Activated CD4-positive, alpha-beta T cell treated with anti-CD3 and anti-CD28 coated beads for 48 hours (primary cell): ENCODE results near the gene AXIN1.
"Not testable (repeated sequence)": the region's sequence is repeated elsewhere in the genome, so short reads cannot be mapped to it uniquely, and the experiment has no call there.

Experiments used
- DNase-seq: peaks from one replicate; pipeline ENCODE4 v3.0.0-alpha.2; 2020

AXIN1 gene

GRCh38 chr16:263182-263774, 89.2 kb downstream of the AXIN1 start:
- no peak for DNase-seq

- no peak for DNase-seq
Observed at GRCh38 chr16:262121-262745, 90.3 kb downstream of the AXIN1 start.

GRCh38 chr16:261031-261691, 91.4 kb downstream of the AXIN1 start:
- no peak for DNase-seq

- DNase-seq, result no peak
Observed at GRCh38 chr16:260326-260725, 92.2 kb downstream of the AXIN1 start.

- DNase-seq, result no peak
Observed at GRCh38 chr16:259814-260253, 92.7 kb downstream of the AXIN1 start.

GRCh38 chr16:259226-259625, 93.3 kb downstream of the AXIN1 start:
- DNase-seq, result no peak

- DNase-seq, result not testable (repeated sequence)
Observed at GRCh38 chr16:258091-258490, 94.4 kb downstream of the AXIN1 start.

GRCh38 chr16:255183-255582, 97.3 kb downstream of the AXIN1 start:
- DNase-seq, result no peak

- DNase-seq, result no peak
Observed at GRCh38 chr16:254461-254860, 98.1 kb downstream of the AXIN1 start.

GRCh38 chr16:253833-254232, 98.7 kb downstream of the AXIN1 start:
- no peak for DNase-seq

- peak; percentile 38 for DNase-seq
Observed at GRCh38 chr16:252366-253337, 99.9 kb downstream of the AXIN1 start.

- DNase-seq, result no peak
Observed at GRCh38 chr16:249431-249830, 103.1 kb downstream of the AXIN1 start.

- DNase-seq, result no peak
Observed at GRCh38 chr16:247027-247426, 105.5 kb downstream of the AXIN1 start.

GRCh38 chr16:245105-245504, 107.4 kb downstream of the AXIN1 start:
- no peak for DNase-seq

GRCh38 chr16:243348-243747, 109.2 kb downstream of the AXIN1 start:
- DNase-seq, result no peak

- DNase-seq, result no peak
Observed at GRCh38 chr16:242281-242680, 110.2 kb downstream of the AXIN1 start.

GRCh38 chr16:240559-240958, 112.0 kb downstream of the AXIN1 start:
- no peak for DNase-seq

- DNase-seq, result no peak
Observed at GRCh38 chr16:239948-240277, 112.6 kb downstream of the AXIN1 start.
